HepG2 (cell line): ENCODE results near the gene TCF12. TPM values are rescaled to one million over a fixed set of nuclear protein-coding genes. Genes with fewer than 3 reads are reported as not detected.

Experiments
- ATAC-seq: fragments of 200-7000 bp; cut with Tn5 transposase; 3 replicates; pipeline ENCODE4 v1.9.1; 2020; ENCODE audit warnings: mild to moderate bottlenecking, moderate library complexity
- BruUV-seq: library from RNA; stranded (reverse); fragments of 400-500 nt; replicated peaks from 2 replicates; lab custom pipeline; 2021; lab: Mats Ljungman, UMichigan
- CTCF ChIA-PET: fragments of 300-600 bp; formaldehyde crosslinking; extraction: SDS; loops from one replicate; lab custom pipeline; 2021; ENCODE audit warnings: low total read pairs, inconsistent platforms, low intra/inter-chr PET ratio; lab: Yijun Ruan, JAX
- POLR2A ChIA-PET: fragments of 350-600 bp; sonication (Branson Sonifier 250); formaldehyde crosslinking; loops from one replicate; lab custom pipeline; 2020; ENCODE audit warnings: antibody characterized with exemption, inconsistent platforms; lab: Yijun Ruan, JAX
- DNase-seq: peaks from one replicate; pipeline ENCODE4 v3.0.0-alpha.2; 2015; ENCODE audit warnings: low spot score
- FAIRE-seq: peaks from 3 replicates; lab custom pipeline; 2011; peaks lifted over from hg19 to GRCh38; lab: Jason Lieb, UNC
- H2AFZ ChIP-seq: one replicate; pipeline ENCODE4 v1.6.1; 2011; ENCODE audit warnings: low read length, inconsistent platforms
- H3K27ac ChIP-seq: fragments of 300-600 bp; 3 replicates; pipeline ENCODE4 v1.8.0; 2011; ENCODE audit warnings: mixed run types, mild to moderate bottlenecking, mixed read lengths, low read length, inconsistent platforms; ENCODE audit not compliant: insufficient read depth; ENCODE audit errors: extremely low read length
- H3K27me3 ChIP-seq, 2 experiments: fragments of 200-600 bp in 1 of 2; 2 replicates in 1 of 2; 3 replicates in 1 of 2; pipeline versions ENCODE4 v1.6.0 to v1.8.0; 2011; ENCODE audit warnings: low read length in 2 of 2, mild to moderate bottlenecking in 2 of 2, moderate library complexity in 2 of 2, inconsistent platforms in 1 of 2; ENCODE audit not compliant: insufficient read depth in 2 of 2, control insufficient read depth in 1 of 2
- H3K36me3 ChIP-seq, 2 experiments: fragments of 200-600 bp in 1 of 2; replicated peaks in 1 of 2; 2 replicates in 1 of 2; 3 replicates in 1 of 2; pipeline versions ENCODE4 v1.5.1 to v1.8.0; 2011; ENCODE audit warnings: low read length in 2 of 2, inconsistent platforms in 1 of 2; ENCODE audit not compliant: insufficient read depth in 2 of 2, control insufficient read depth in 1 of 2
- H3K4me1 ChIP-seq: 2 replicates; pipeline ENCODE4 v1.5.1; 2012; ENCODE audit warnings: low read length, inconsistent platforms; ENCODE audit not compliant: insufficient read depth
- H3K4me2 ChIP-seq: 2 replicates; pipeline ENCODE4 v1.6.0; 2011; ENCODE audit warnings: low read depth, low read length, inconsistent platforms
- H3K4me3 ChIP-seq, 3 experiments: fragments of 200-600 bp in 1 of 3; sonication (generic), shearing (Covaris generic) in 1 of 3; replicated peaks in 1 of 3; 2 replicates each; pipeline ENCODE4 v1.5.1; 2011 to 2016; ENCODE audit warnings: low read length in 3 of 3, inconsistent platforms in 2 of 3, low read depth in 2 of 3, mild to moderate bottlenecking in 2 of 3, control low read depth in 1 of 3, mixed read lengths in 1 of 3; ENCODE audit not compliant: insufficient read depth in 1 of 3
- H3K79me2 ChIP-seq: one replicate; pipeline ENCODE4 v1.6.1; 2011; ENCODE audit warnings: low read length, inconsistent platforms; ENCODE audit not compliant: insufficient read depth
- H3K9ac ChIP-seq: 2 replicates; pipeline ENCODE4 v1.6.0; 2011; ENCODE audit warnings: mild to moderate bottlenecking, low read depth, low read length, inconsistent platforms; ENCODE audit not compliant: insufficient read depth
- H3K9me3 ChIP-seq: 2 replicates; pipeline ENCODE4 v1.5.1; 2012; ENCODE audit warnings: mild to moderate bottlenecking, low read length
- H4K20me1 ChIP-seq: 2 replicates; pipeline ENCODE4 v1.6.0; 2011; ENCODE audit warnings: inconsistent platforms, mild to moderate bottlenecking, low read length, moderate library complexity; ENCODE audit not compliant: insufficient read depth
- GTF2F1 ChIP-seq: fragments of 150-350 bp; IDR thresholded peaks from 2 replicates; pipeline ENCODE4 v1.6.1; 2014; ENCODE audit warnings: low read length
- KDM1A ChIP-seq: IDR thresholded peaks from 2 replicates; pipeline ENCODE4 v1.6.1; 2016; ENCODE audit warnings: missing compliant biosample characterization
- MAFG ChIP-seq: sonication (generic); formaldehyde crosslinking; IDR thresholded peaks from 2 replicates; pipeline ENCODE4 v1.5.1; 2020; ENCODE audit warnings: mild to moderate bottlenecking, missing genetic modification reagents
- NFE2L1 ChIP-seq: sonication (generic); formaldehyde crosslinking; IDR thresholded peaks from 2 replicates; pipeline ENCODE4 v1.4.0; 2020; ENCODE audit warnings: missing genetic modification reagents, mild to moderate bottlenecking, borderline replicate concordance
- PHF21A ChIP-seq: sonication (generic); formaldehyde crosslinking; IDR thresholded peaks from 2 replicates; pipeline ENCODE4 v1.5.0; 2020; ENCODE audit warnings: mild to moderate bottlenecking, missing genetic modification reagents
- POGZ ChIP-seq: sonication (generic); formaldehyde crosslinking; IDR thresholded peaks from 2 replicates; pipeline ENCODE4 v1.4.0; 2020; ENCODE audit warnings: mild to moderate bottlenecking, missing genetic modification reagents
- RCOR2 ChIP-seq: IDR thresholded peaks from 2 replicates; pipeline ENCODE4 v1.6.1; 2016; ENCODE audit warnings: missing biosample characterization, missing genetic modification reagents
- RXRB ChIP-seq: IDR thresholded peaks from 2 replicates; pipeline ENCODE4 v1.6.1; 2016; ENCODE audit warnings: borderline replicate concordance, missing genetic modification reagents, missing compliant biosample characterization
- ZFP90 ChIP-seq: sonication (generic); formaldehyde crosslinking; IDR thresholded peaks from 2 replicates; pipeline ENCODE4 v1.8.0; 2022; ENCODE audit warnings: missing genetic modification reagents, mild to moderate bottlenecking, inconsistent platforms, borderline replicate concordance
- ZNF777 ChIP-seq: sonication (generic); formaldehyde crosslinking; IDR thresholded peaks from 2 replicates; pipeline ENCODE4 v1.4.0; 2020; ENCODE audit warnings: missing genetic modification reagents
- ZSCAN12 ChIP-seq: sonication (generic); formaldehyde crosslinking; IDR thresholded peaks from 2 replicates; pipeline ENCODE4 v1.9.0; 2021; ENCODE audit warnings: mild to moderate bottlenecking, missing genetic modification reagents
- ZSCAN22 ChIP-seq: sonication (generic); formaldehyde crosslinking; IDR thresholded peaks from 2 replicates; pipeline ENCODE4 v1.4.0; 2020; ENCODE audit warnings: mild to moderate bottlenecking, missing genetic modification reagents
- WGBS: methylation state at CpG from one replicate; pipeline ENCODE4 v1.1.6; 2017; ENCODE audit warnings: low lambda C conversion rate; 5-methylcytosine and 5-hydroxymethylcytosine counted together
- in situ Hi-C: cut with HindIII; loops from 2 replicates; pipeline ENCODE4 v1.10.0; 2017; ENCODE audit warnings: low pct_unique_long_range_greater_than_20kb; ENCODE audit not compliant: extremely low pct_ligation_motif_present
- intact Hi-C: fragments of 100-400 bp; cut with micrococcal nuclease; formaldehyde crosslinking; loops from one replicate; pipeline ENCODE4 v1.10.0; 2022; ENCODE audit not compliant: unreplicated experiment
- polyA plus RNA-seq, 8 experiments: library from polyadenylated mRNA; depleted of rRNA in 3 of 8; stranded (reverse) in 7 of 8; unstranded in 1 of 8; fragments of >200 nt; fragmentation: Illumina TruSeq in 4 of 8; extraction: Trizol in 4 of 8; gene quantifications; 2 replicates each; pipeline versions ENCODE4 v1.2.1 to v1.2.3, GENCODE V29; 2011 to 2016; ENCODE audit warnings: low read depth in 4 of 8, missing spikeins in 1 of 8, mixed read lengths in 1 of 8; ENCODE audit not compliant: insufficient read depth in 1 of 8
- total RNA-seq, 5 experiments: library from RNA; depleted of rRNA; stranded (reverse); fragments of >200 nt; fragmentation: Illumina TruSeq; extraction: Trizol; gene quantifications; 2 replicates each; pipeline ENCODE4 v1.2.3, GENCODE V29; 2016; ENCODE audit warnings: low read depth in 1 of 5
- TF ChIP-seq, protein P1 (sequence below): sonication (generic); formaldehyde crosslinking; IDR thresholded peaks from 2 replicates; pipeline ENCODE4 v1.9.0; 2022; ENCODE audit warnings: missing genetic modification reagents, mild to moderate bottlenecking, borderline replicate concordance
- TF ChIP-seq, protein P2 (sequence below): IDR thresholded peaks from 2 replicates; pipeline ENCODE4 v1.6.1; 2016; ENCODE audit warnings: missing genetic modification reagents, missing compliant biosample characterization
- TF ChIP-seq, protein P3 (sequence below): IDR thresholded peaks from 2 replicates; pipeline ENCODE4 v1.6.1; 2016; ENCODE audit warnings: low read depth, borderline replicate concordance
- TF ChIP-seq, protein P4 (sequence below): sonication (generic); formaldehyde crosslinking; IDR thresholded peaks from 2 replicates; pipeline ENCODE4 v1.5.0; 2020; ENCODE audit warnings: mild to moderate bottlenecking, missing genetic modification reagents
- TF ChIP-seq, protein P5 (sequence below): sonication (generic); formaldehyde crosslinking; IDR thresholded peaks from 2 replicates; pipeline ENCODE4 v1.8.1; 2023; ENCODE audit warnings: mild to moderate bottlenecking, missing genetic modification reagents

The TCF12 gene
- total and polyA plus RNA-seq, 2 of the 13 experiments (the other 11 are each of a cell fraction or from before 2014, with no cell fraction given): 48.6 to 51.1 TPM

DNA sequence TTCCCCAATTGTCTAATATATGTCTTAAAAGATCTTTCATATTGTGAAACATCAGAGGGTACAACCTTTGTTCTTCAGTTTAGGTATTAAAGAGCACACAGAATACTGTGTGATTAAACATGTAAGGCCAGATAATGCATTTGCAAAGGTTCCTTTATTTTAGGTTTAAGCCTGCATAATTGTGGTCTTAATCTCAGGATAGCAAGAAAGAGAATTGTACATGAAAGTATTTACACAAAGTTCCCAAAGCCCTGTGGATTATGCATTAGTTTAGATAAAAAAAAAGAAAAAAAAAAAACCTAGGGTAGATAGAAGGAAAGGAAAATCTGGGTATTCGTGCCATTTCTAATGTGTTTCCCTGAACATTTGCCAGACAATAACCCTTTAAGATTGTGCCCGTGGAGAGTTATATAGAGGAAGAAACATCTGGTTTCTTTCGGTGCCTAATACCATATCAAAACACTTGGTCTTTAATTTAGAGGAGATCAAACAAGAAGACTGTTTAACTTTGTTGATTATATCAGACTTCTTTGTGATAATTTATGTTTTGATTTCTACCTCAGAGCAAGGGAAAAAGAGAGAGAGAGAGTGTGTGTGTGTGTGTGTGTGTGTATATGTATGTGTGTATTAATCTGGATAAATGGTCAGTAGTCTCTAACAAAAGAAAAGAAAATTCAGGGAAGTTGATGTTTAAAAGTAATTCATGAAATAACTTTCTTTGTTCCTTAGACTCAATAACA, 318.3 kb downstream of the TCF12 start:
- ATAC-seq (no peak), DNase-seq (no peak), FAIRE-seq (no peak)
- in situ Hi-C loops: no loop called here
- ChIA-PET POLR2A (no interaction called here), CTCF (no interaction called here)
- H3K4me3 ChIP-seq: no peak overlapping the region
- WGBS: 92% methylated on average over 3 of the region's 3 CpGs
- H3K27me3 ChIP-seq: no peaks in the 10 kb centered on the region
- H3K27ac ChIP-seq: no peak overlapping the region
- H3K9me3 ChIP-seq: no peaks in the 10 kb centered on the region
- H2AFZ ChIP-seq: no peak overlapping the region
- no peaks in the 10 kb centered on the region for H4K20me1 ChIP-seq
- TF ChIP-seq ZSCAN12: no peak
- TF ChIP-seq, protein P1, sequence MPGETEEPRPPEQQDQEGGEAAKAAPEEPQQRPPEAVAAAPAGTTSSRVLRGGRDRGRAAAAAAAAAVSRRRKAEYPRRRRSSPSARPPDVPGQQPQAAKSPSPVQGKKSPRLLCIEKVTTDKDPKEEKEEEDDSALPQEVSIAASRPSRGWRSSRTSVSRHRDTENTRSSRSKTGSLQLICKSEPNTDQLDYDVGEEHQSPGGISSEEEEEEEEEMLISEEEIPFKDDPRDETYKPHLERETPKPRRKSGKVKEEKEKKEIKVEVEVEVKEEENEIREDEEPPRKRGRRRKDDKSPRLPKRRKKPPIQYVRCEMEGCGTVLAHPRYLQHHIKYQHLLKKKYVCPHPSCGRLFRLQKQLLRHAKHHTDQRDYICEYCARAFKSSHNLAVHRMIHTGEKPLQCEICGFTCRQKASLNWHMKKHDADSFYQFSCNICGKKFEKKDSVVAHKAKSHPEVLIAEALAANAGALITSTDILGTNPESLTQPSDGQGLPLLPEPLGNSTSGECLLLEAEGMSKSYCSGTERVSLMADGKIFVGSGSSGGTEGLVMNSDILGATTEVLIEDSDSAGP (CRISPR knock-in tag): no peak
- TF ChIP-seq RXRB (CRISPR knock-in tag): no peak
- TF ChIP-seq RCOR2 (CRISPR knock-in tag): no peak
- no peak for TF ChIP-seq PHF21A (CRISPR knock-in tag)
- TF ChIP-seq, protein P2, sequence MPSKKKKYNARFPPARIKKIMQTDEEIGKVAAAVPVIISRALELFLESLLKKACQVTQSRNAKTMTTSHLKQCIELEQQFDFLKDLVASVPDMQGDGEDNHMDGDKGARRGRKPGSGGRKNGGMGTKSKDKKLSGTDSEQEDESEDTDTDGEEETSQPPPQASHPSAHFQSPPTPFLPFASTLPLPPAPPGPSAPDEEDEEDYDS: no peak
- TF ChIP-seq NFE2L1 (CRISPR knock-in tag): no peak
- TF ChIP-seq, protein P3, sequence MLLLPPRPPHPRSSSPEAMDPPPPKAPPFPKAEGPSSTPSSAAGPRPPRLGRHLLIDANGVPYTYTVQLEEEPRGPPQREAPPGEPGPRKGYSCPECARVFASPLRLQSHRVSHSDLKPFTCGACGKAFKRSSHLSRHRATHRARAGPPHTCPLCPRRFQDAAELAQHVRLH: no peak
- TF ChIP-seq, protein P4, sequence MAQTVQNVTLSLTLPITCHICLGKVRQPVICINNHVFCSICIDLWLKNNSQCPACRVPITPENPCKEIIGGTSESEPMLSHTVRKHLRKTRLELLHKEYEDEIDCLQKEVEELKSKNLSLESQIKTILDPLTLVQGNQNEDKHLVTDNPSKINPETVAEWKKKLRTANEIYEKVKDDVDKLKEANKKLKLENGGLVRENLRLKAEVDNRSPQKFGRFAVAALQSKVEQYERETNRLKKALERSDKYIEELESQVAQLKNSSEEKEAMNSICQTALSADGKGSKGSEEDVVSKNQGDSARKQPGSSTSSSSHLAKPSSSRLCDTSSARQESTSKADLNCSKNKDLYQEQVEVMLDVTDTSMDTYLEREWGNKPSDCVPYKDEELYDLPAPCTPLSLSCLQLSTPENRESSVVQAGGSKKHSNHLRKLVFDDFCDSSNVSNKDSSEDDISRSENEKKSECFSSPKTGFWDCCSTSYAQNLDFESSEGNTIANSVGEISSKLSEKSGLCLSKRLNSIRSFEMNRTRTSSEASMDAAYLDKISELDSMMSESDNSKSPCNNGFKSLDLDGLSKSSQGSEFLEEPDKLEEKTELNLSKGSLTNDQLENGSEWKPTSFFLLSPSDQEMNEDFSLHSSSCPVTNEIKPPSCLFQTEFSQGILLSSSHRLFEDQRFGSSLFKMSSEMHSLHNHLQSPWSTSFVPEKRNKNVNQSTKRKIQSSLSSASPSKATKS (CRISPR knock-in tag): no peak
- TF ChIP-seq ZFP90 (CRISPR knock-in tag): no peak
- TF ChIP-seq GTF2F1: no peak
- no peak for TF ChIP-seq MAFG
- TF ChIP-seq ZNF777 (CRISPR knock-in tag): no peak
- TF ChIP-seq ZSCAN22 (CRISPR knock-in tag): no peak
- TF ChIP-seq KDM1A (CRISPR knock-in tag): no peak
- TF ChIP-seq, protein P5, sequence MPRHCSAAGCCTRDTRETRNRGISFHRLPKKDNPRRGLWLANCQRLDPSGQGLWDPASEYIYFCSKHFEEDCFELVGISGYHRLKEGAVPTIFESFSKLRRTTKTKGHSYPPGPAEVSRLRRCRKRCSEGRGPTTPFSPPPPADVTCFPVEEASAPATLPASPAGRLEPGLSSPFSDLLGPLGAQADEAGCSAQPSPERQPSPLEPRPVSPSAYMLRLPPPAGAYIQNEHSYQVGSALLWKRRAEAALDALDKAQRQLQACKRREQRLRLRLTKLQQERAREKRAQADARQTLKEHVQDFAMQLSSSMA (CRISPR knock-in tag): no peak
- TF ChIP-seq POGZ (CRISPR knock-in tag): no peak
- TF ChIP-seq, all 625 proteins: peak for 0
- no peaks in the 10 kb centered on the region for H3K4me1 ChIP-seq
- H3K36me3 ChIP-seq: peaks cover 12 to 49% of the 10 kb centered on the region in 2 experiments
- BruUV-seq: no TSS peak
- H3K79me2 ChIP-seq: no peaks in the 10 kb centered on the region
- H3K4me2 ChIP-seq: no peak overlapping the region
- H3K9ac ChIP-seq: no peak overlapping the region
- intact Hi-C loops: no loop called here
